DOHH2 (cell line): ENCODE results near the gene CAMKMT.

Source experiments
- H3F3A ChIP-seq: fragments of 200-600 bp; sonication (generic), shearing (Covaris generic); 2 replicates; pipeline ENCODE4 v1.6.0; 2016; ENCODE audit warnings: antibody characterized with exemption, mild to moderate bottlenecking; ENCODE audit not compliant: control insufficient read depth, insufficient read depth
- H3K27ac ChIP-seq: fragments of 200-600 bp; sonication (generic); 2 replicates; pipeline ENCODE4 v1.5.1; 2014; ENCODE audit warnings: low read depth, mild to moderate bottlenecking, low read length, moderate library complexity
- H3K27me3 ChIP-seq: fragments of 200-600 bp; sonication (generic); 2 replicates; pipeline ENCODE4 v1.6.1; 2014; ENCODE audit warnings: mild to moderate bottlenecking, low read length, mixed read lengths; ENCODE audit not compliant: control insufficient read depth
- H3K36me3 ChIP-seq: fragments of 200-600 bp; sonication (generic); 2 replicates; pipeline ENCODE4 v1.6.1; 2014; ENCODE audit warnings: mild to moderate bottlenecking, low read length, moderate library complexity, mixed read lengths; ENCODE audit not compliant: control insufficient read depth
- H3K4me1 ChIP-seq: fragments of 200-600 bp; sonication (generic); 2 replicates; pipeline ENCODE4 v1.6.1; 2014; ENCODE audit warnings: mild to moderate bottlenecking, low read length, mixed read lengths; ENCODE audit not compliant: control insufficient read depth
- H3K4me2 ChIP-seq: fragments of 200-600 bp; sonication (generic); 2 replicates; pipeline ENCODE4 v1.6.0; 2014; ENCODE audit warnings: mild to moderate bottlenecking, low read length, moderate library complexity
- H3K4me3 ChIP-seq: fragments of 200-600 bp; sonication (generic); 2 replicates; pipeline ENCODE4 v1.5.1; 2014; ENCODE audit warnings: mild to moderate bottlenecking, low read length, mixed read lengths
- H3K79me2 ChIP-seq: fragments of 200-600 bp; sonication (generic); 2 replicates; pipeline ENCODE4 v1.6.1; 2014; ENCODE audit warnings: mild to moderate bottlenecking, low read length, mixed read lengths; ENCODE audit not compliant: control insufficient read depth
- H3K9me2 ChIP-seq: fragments of 200-600 bp; sonication (generic); replicated peaks from 2 replicates; pipeline ENCODE4 v1.6.1; 2014; ENCODE audit warnings: mild to moderate bottlenecking, low read length, mixed read lengths; ENCODE audit not compliant: control insufficient read depth
- H3K9me3 ChIP-seq: fragments of 200-600 bp; sonication (generic); 2 replicates; pipeline ENCODE4 v1.6.1; 2014; ENCODE audit warnings: antibody characterized with exemption, low read length, mixed read lengths; ENCODE audit not compliant: control insufficient read depth, insufficient read depth
- H4K20me1 ChIP-seq: fragments of 200-600 bp; sonication (generic); 2 replicates; pipeline ENCODE4 v1.6.0; 2014; ENCODE audit warnings: low read depth, mild to moderate bottlenecking, antibody characterized with exemption, low read length, moderate library complexity; ENCODE audit not compliant: control insufficient read depth, insufficient read depth
- EZH2phosphoT487 ChIP-seq: fragments of 200-600 bp; sonication (generic); IDR thresholded peaks from 2 replicates; pipeline ENCODE4 v1.6.1; 2017; ENCODE audit warnings: borderline replicate concordance, mild to moderate bottlenecking, antibody characterized with exemption, low read length, moderate library complexity, mixed read lengths
- TF ChIP-seq, protein P1 (sequence below): fragments of 200-600 bp; sonication (generic); IDR thresholded peaks from one replicate; pipeline ENCODE4 v1.5.1; 2014; ENCODE audit warnings: antibody characterized with exemption, mild to moderate bottlenecking, low read depth, low read length; ENCODE audit not compliant: poor library complexity, severe bottlenecking

The CAMKMT gene

DNA sequence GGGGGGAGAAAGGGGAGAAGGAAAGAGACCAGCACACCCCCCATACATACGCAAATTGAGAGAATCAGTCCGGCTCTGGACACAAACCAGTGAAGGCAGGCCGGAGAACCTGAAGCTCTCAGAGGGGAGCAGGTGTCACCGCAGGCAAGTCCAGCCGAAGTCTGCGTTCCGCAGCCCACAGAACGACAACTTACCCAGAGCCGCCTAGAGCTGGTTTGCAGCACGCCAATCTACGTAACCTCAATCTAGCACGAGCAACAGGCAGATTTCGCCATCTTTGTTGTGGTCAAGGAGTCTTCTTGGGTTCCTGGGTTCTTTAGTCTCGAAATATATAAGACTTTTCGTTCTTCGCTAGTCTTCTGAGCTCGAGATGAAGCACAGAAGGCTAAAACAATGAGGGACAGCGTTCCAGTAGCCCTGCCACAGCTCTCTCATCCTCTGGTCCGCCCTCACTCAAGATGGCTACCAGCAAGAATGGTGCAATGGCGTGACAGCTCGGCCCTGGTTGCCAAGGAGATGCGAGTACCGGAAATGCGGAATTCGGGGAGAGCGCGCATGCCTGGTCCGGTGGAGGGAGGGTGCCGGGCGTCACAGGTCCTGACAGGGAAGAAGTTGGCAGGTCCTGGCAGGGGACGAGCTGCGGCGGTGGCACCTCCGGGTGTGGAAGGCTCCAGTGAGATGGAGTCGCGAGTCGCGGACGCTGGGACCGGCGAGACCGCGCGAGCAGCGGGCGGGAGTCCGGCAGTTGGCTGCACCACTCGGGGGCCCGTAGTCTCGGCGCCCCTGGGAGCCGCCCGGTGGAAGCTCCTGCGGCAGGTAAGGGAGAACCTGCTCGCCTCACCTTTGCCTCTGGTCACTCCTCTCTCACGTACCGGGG is at the start of gene CAMKMT, which contains the start of gene PREPL:
TSS of gene CAMKMT (plus strand) at position 618 of the 877 bp plus-strand sequence.
TSS of gene PREPL (minus strand) at position 165 of the 877 bp plus-strand sequence. CDS start 15,152 bp downstream, outside the sequence.
- peaks cover 24% of the 10 kb centered on the region for H3K4me1 ChIP-seq
- TF ChIP-seq, protein P1, sequence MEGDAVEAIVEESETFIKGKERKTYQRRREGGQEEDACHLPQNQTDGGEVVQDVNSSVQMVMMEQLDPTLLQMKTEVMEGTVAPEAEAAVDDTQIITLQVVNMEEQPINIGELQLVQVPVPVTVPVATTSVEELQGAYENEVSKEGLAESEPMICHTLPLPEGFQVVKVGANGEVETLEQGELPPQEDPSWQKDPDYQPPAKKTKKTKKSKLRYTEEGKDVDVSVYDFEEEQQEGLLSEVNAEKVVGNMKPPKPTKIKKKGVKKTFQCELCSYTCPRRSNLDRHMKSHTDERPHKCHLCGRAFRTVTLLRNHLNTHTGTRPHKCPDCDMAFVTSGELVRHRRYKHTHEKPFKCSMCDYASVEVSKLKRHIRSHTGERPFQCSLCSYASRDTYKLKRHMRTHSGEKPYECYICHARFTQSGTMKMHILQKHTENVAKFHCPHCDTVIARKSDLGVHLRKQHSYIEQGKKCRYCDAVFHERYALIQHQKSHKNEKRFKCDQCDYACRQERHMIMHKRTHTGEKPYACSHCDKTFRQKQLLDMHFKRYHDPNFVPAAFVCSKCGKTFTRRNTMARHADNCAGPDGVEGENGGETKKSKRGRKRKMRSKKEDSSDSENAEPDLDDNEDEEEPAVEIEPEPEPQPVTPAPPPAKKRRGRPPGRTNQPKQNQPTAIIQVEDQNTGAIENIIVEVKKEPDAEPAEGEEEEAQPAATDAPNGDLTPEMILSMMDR = no peak
- TF ChIP-seq EZH2phosphoT487 = no peak
- no peaks in the 10 kb centered on the region for H3K9me2 ChIP-seq
- no peaks in the 10 kb centered on the region for H3F3A ChIP-seq
- no peaks in the 10 kb centered on the region for H3K27me3 ChIP-seq
- H3K36me3 ChIP-seq = no peaks in the 10 kb centered on the region
- no peaks in the 10 kb centered on the region for H3K9me3 ChIP-seq
- H3K79me2 ChIP-seq = peaks cover 77% of the 10 kb centered on the region
- peak within 1 kb of the TSS; percentile 93 for H3K4me2 ChIP-seq
- no peaks in the 10 kb centered on the region for H4K20me1 ChIP-seq
- H3K27ac ChIP-seq = peak within 1 kb of the TSS; percentile 72
- H3K4me3 ChIP-seq = peak within 1 kb of the TSS; percentile 83

DNA sequence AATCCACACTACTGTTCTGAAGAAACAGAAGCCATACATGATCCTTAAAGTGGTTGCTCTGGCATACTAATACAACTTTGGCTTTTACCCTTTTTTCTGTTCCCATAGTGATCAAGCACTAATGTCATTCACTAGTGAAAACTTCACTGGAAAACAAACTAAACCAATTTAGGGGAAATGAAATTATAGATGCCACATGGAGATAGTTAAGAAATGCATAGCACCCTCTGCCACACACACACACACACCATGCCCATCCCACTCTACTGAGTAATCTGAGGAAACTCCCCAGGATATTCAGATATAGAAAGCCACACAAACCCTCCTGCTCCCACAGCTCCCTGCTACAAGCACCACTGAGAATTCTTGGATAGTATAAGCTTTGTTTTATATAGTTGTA is 47.4 kb upstream of the CAMKMT start:
- Histone ChIP-seq H3K4me2 (no peak overlapping the region), H3K4me3 (no peak overlapping the region), H3K9me3 (peaks cover 18% of the 10 kb centered on the region), H3K27ac (no peak overlapping the region), H3K9me2 (no peaks in the 10 kb centered on the region), H3F3A (no peaks in the 10 kb centered on the region), H4K20me1 (no peaks in the 10 kb centered on the region), H3K79me2 (no peaks in the 10 kb centered on the region), H3K27me3 (no peaks in the 10 kb centered on the region), H3K36me3 (peaks cover 17% of the 10 kb centered on the region), H3K4me1 (no peaks in the 10 kb centered on the region)
- TF ChIP-seq, protein P1 = no peak
- no peak for TF ChIP-seq EZH2phosphoT487

DNA sequence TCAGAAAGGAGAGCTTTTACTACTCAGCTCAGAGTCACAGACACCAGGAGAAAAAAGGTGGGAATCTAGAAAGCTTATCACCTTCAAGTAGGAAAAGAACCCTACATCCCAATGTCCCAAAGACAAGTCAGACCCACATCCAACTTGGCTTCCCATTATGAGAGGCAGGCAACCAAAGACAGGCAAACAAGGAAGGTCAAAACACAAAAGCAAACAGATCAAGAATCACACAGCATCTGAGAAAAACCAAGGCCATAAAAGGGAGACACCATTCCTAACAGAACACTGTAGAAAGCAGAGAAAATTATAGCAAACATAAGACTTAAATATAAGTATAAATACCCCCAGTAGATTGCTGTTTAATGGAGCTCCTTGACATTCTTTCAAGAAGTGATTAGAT is 45.8 kb upstream of the CAMKMT start:
- H3K27me3 ChIP-seq = no peaks in the 10 kb centered on the region
- no peaks in the 10 kb centered on the region for H3K4me1 ChIP-seq
- H4K20me1 ChIP-seq = no peaks in the 10 kb centered on the region
- no peaks in the 10 kb centered on the region for H3K9me2 ChIP-seq
- peaks cover 25% of the 10 kb centered on the region for H3K36me3 ChIP-seq
- no peak overlapping the region for H3K27ac ChIP-seq
- no peak overlapping the region for H3K4me2 ChIP-seq
- no peaks in the 10 kb centered on the region for H3K79me2 ChIP-seq
- TF ChIP-seq EZH2phosphoT487 = no peak
- TF ChIP-seq, protein P1 = no peak
- H3F3A ChIP-seq = no peaks in the 10 kb centered on the region
- peaks cover 7% of the 10 kb centered on the region for H3K9me3 ChIP-seq
- H3K4me3 ChIP-seq = no peak overlapping the region
